GM18517 (cell line): ENCODE results near the gene SMYD1.

ENCODE experiments used
- ATAC-seq: cut with Tn5 transposase; IDR thresholded peaks from one replicate; pipeline ENCODE4 v1.9.1; 2021; ENCODE audit warnings: mild to moderate bottlenecking, moderate library complexity; ENCODE audit not compliant: unreplicated experiment

Gene SMYD1

GRCh38 chr2:88139203-88139702 lies 71.6 kb downstream of the SMYD1 start:
- no peak for ATAC-seq

- no peak for ATAC-seq
Measured at GRCh38 chr2:88139804-88140203, 72.2 kb downstream of the SMYD1 start.

GRCh38 chr2:88141952-88142351 lies 74.3 kb downstream of the SMYD1 start:
- ATAC-seq, result no peak

- no peak for ATAC-seq
Measured at GRCh38 chr2:88144271-88144670, 76.6 kb downstream of the SMYD1 start.

GRCh38 chr2:88144914-88145497 lies 77.4 kb downstream of the SMYD1 start:
- ATAC-seq, result no peak

- no peak for ATAC-seq
Measured at GRCh38 chr2:88146590-88146989, 79.0 kb downstream of the SMYD1 start.

- ATAC-seq, result no peak
Measured at GRCh38 chr2:88147145-88147544, 79.5 kb downstream of the SMYD1 start.

GRCh38 chr2:88148929-88149438 lies 81.4 kb downstream of the SMYD1 start:
- ATAC-seq, result no peak

GRCh38 chr2:88159481-88159880 lies 91.9 kb downstream of the SMYD1 start:
- no peak for ATAC-seq

GRCh38 chr2:88159955-88160415 lies 92.4 kb downstream of the SMYD1 start:
- ATAC-seq, result no peak

GRCh38 chr2:88160517-88160916 lies 92.9 kb downstream of the SMYD1 start:
- no peak for ATAC-seq

- no peak for ATAC-seq
Measured at GRCh38 chr2:88161446-88162244, 94.0 kb downstream of the SMYD1 start.
